T-helper 1 cell treated with Interleukin-12 subunit alpha and Interleukin-12 subunit beta and Interleukin-4 antibody, amounts not matched to agents 30 ng/mL and 1 ng/mL, for 36 hours (primary cell): ENCODE measurements around the gene SLC2A4RG. TPM values are rescaled to one million over a fixed set of nuclear protein-coding genes. Genes with fewer than 3 reads are reported as not detected.

Source experiments
- intact Hi-C: fragments of 100-400 bp; cut with micrococcal nuclease; formaldehyde crosslinking; loops from one replicate; pipeline ENCODE4 v1.15.1; 2024
- total RNA-seq: library from RNA; stranded (reverse); gene quantifications from 2 replicates; pipeline ENCODE4 v1.2.3, GENCODE V29; 2022

The SLC2A4RG gene
- 66.1 and 70.4 TPM in 2 replicates for total RNA-seq

GRCh38 chr20:63739130-63740069 lies at the start of gene SLC2A4RG:
Gene SLC2A4RG, plus strand, starts transcription at chr20:63739776. Its CDS starts 137 bp downstream, at chr20:63739913.
- intact Hi-C loops: loop anchor here (1.0 kb wide), 2 partner anchors 12 to 32 kb away; partner anchors contain the start of gene ARFRP1

- intact Hi-C loops: no loop called here
These were observed 49.3 kb upstream of the SLC2A4RG start for GRCh38 chr20:63690003-63690897.

DNA sequence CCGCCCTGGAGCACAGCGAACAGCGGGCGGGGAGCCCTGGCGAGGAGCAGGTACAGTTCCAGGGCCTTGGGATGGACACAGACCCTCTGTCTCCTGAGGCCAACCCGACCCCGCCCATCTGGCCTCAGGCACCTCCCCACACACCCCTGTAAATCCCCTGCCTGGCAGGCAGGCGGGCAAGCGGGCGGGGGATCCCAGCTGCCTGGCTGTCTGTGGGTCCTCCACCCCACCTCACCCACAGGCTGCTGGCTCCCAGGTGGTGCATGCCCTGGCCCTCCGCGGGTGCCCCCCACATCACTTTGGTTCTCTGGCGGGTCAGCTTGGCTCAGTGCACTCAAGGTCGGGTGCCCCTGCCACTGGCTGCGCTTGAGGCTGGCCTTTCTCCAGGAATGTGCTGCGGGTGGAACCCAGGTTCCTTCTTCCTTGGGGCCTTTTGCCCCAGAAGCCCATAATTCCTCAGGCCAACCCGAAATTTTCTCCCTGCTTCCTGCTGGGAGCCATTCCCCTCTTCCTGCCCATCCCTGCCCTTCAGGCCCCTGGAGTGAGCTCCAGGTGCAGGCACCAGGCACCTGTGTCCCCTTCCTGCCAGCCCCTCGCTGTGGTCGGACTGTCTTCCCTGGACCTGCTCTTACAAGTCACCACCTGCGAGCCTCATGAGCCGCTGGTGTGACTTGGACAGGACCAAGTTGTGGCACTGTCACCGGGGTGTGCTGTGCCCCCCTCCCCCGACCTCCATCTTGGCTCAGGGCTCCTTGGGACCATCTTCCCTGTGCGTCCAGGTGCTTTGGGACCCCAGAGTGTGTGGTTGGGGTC lies 48.5 kb upstream of the SLC2A4RG start:
- intact Hi-C loops: no loop called here

GRCh38 chr20:63691711-63692435 lies 47.7 kb upstream of the SLC2A4RG start:
- intact Hi-C loops: no loop called here

GRCh38 chr20:63692436-63693082 lies 47.0 kb upstream of the SLC2A4RG start:
- intact Hi-C loops: no loop called here

- intact Hi-C loops: no loop called here
These were observed 46.4 kb upstream of the SLC2A4RG start for GRCh38 chr20:63693083-63693732.

GRCh38 chr20:63693733-63694583 lies 45.6 kb upstream of the SLC2A4RG start:
- intact Hi-C loops: no loop called here

- intact Hi-C loops: no loop called here
These were observed 44.8 kb upstream of the SLC2A4RG start for GRCh38 chr20:63694584-63695423.

DNA sequence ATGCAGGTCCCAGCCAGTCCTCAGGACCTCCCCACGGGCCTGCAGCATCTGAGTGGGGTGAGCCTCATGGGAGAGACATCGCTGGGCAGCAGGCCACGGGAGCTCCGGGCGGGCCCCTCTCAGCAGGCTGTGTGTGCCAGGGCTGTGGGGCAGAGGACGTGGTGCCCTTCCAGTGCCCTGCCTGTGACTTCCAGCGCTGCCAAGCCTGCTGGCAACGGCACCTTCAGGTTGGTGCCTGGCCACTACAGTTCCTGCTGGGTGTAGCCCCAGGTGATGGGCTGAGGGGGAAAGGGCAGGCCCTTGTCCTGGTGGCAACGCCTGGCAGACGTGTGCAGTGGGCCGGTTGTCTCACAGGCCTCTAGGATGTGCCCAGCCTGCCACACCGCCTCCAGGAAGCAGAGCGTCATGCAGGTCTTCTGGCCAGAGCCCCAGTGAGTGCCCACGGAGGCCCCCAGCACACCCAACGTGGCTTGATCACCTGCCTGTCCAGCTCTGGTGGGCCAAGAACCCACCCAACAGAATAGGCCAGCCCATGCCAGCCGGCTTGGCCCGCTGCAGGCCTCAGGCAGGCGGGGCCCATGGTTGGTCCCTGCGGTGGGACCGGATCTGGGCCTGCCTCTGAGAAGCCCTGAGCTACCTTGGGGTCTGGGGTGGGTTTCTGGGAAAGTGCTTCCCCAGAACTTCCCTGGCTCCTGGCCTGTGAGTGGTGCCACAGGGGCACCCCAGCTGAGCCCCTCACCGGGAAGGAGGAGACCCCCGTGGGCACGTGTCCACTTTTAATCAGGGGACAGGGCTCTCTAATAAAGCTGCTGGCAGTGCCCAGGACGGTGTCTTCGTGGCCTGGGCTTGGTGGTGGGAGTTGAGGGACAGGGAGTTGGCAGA lies 43.9 kb upstream of the SLC2A4RG start:
- intact Hi-C loops: no loop called here

GRCh38 chr20:63696306-63696627 lies 43.3 kb upstream of the SLC2A4RG start:
- intact Hi-C loops: no loop called here

DNA sequence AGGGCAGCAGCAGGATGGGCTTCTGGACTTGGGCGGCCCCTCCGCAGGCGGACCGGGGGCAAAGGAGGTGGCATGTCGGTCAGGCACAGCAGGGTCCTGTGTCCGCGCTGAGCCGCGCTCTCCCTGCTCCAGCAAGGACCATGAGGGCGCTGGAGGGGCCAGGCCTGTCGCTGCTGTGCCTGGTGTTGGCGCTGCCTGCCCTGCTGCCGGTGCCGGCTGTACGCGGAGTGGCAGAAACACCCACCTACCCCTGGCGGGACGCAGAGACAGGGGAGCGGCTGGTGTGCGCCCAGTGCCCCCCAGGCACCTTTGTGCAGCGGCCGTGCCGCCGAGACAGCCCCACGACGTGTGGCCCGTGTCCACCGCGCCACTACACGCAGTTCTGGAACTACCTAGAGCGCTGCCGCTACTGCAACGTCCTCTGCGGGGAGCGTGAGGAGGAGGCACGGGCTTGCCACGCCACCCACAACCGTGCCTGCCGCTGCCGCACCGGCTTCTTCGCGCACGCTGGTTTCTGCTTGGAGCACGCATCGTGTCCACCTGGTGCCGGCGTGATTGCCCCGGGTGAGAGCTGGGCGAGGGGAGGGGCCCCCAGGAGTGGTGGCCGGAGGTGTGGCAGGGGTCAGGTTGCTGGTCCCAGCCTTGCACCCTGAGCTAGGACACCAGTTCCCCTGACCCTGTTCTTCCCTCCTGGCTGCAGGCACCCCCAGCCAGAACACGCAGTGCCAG lies 42.8 kb upstream of the SLC2A4RG start, which contains the start of gene TNFRSF6B:
Gene TNFRSF6B, plus strand, starts transcription at position 25 of the 729 bp plus-strand sequence. Its CDS starts 116 bp downstream, at position 141.
- intact Hi-C loops: no loop called here

DNA sequence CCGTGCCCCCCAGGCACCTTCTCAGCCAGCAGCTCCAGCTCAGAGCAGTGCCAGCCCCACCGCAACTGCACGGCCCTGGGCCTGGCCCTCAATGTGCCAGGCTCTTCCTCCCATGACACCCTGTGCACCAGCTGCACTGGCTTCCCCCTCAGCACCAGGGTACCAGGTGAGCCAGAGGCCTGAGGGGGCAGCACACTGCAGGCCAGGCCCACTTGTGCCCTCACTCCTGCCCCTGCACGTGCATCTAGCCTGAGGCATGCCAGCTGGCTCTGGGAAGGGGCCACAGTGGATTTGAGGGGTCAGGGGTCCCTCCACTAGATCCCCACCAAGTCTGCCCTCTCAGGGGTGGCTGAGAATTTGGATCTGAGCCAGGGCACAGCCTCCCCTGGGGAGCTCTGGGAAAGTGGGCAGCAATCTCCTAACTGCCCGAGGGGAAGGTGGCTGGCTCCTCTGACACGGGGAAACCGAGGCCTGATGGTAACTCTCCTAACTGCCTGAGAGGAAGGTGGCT lies 42.2 kb upstream of the SLC2A4RG start:
- intact Hi-C loops: no loop called here

DNA sequence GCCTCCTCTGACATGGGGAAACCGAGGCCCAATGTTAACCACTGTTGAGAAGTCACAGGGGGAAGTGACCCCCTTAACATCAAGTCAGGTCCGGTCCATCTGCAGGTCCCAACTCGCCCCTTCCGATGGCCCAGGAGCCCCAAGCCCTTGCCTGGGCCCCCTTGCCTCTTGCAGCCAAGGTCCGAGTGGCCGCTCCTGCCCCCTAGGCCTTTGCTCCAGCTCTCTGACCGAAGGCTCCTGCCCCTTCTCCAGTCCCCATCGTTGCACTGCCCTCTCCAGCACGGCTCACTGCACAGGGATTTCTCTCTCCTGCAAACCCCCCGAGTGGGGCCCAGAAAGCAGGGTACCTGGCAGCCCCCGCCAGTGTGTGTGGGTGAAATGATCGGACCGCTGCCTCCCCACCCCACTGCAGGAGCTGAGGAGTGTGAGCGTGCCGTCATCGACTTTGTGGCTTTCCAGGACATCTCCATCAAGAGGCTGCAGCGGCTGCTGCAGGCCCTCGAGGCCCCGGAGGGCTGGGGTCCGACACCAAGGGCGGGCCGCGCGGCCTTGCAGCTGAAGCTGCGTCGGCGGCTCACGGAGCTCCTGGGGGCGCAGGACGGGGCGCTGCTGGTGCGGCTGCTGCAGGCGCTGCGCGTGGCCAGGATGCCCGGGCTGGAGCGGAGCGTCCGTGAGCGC lies 41.6 kb upstream of the SLC2A4RG start:
- intact Hi-C loops: loop anchor here (1.0 kb wide), 1 partner anchor 9 kb away; the partner anchor contains the start of gene ARFRP1

- intact Hi-C loops: loop anchor here (1.0 kb wide), 1 partner anchor 8 kb away; the partner anchor contains the start of gene ARFRP1
These were observed 40.7 kb upstream of the SLC2A4RG start for GRCh38 chr20:63698739-63699465.
